Choroid plexus epithelial cell (primary cell): ENCODE data around the gene NXF1.
A peak's percentile ranks its signal among the peaks of the same experiment; 100 is the strongest.
"Not testable (repeated sequence)": the region's sequence is repeated elsewhere in the genome, so short reads cannot be mapped to it uniquely, and the experiment has no call there.

Source experiments
- DNase-seq: peaks from one replicate; pipeline ENCODE4 v3.0.0-alpha.2; 2010; ENCODE audit warnings: low read depth
- H3K4me3 ChIP-seq: 2 replicates; pipeline ENCODE4 v1.5.1; 2011; ENCODE audit warnings: low read depth, mild to moderate bottlenecking, control low read depth, low read length, moderate library complexity
- TF ChIP-seq, protein P1 (sequence below): conservative IDR thresholded peaks from 2 replicates; pipeline ENCODE4 v1.5.1; 2011; ENCODE audit warnings: low read depth, mild to moderate bottlenecking, control low read depth, inconsistent platforms, low read length, moderate library complexity

The NXF1 gene

DNA sequence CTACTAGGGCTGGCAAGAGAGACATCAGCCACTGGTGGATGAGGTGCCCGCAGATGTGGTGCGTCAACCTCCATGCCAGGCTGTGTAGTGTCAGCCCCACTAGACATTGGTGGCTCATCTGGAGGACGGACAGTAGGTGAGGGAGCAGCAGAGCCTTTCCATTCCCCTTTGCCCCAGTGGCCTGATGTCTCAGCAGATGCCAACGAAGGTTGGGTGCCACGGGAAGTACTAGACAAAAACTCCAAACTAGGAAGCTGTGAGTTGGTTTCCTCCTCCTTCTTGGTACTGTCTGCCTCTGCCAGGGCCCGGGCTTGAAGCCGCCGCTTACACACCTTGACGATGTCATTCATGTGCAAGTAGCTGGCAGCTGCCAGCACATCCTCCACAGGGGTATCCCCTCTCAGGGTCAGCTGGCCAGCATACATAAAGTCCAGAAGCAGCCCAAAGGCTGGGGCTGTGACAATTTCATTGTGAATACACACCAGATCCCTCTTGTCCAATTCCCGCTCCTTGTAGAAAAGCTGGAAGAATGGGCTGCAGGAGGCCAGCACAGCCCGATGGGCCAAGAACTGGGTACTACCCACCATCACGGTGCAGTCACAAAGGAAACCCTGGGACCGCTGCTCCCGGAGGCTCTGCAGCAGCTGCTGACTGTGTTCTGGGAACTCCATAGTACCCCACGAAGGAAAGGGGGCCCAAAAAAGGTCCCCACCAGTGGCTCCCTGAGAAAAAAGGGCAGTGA lies 52.1 kb downstream of the NXF1 start:
- H3K4me3 ChIP-seq: peak overlapping the region; percentile 78
- no peak for DNase-seq
- TF ChIP-seq, protein P1, sequence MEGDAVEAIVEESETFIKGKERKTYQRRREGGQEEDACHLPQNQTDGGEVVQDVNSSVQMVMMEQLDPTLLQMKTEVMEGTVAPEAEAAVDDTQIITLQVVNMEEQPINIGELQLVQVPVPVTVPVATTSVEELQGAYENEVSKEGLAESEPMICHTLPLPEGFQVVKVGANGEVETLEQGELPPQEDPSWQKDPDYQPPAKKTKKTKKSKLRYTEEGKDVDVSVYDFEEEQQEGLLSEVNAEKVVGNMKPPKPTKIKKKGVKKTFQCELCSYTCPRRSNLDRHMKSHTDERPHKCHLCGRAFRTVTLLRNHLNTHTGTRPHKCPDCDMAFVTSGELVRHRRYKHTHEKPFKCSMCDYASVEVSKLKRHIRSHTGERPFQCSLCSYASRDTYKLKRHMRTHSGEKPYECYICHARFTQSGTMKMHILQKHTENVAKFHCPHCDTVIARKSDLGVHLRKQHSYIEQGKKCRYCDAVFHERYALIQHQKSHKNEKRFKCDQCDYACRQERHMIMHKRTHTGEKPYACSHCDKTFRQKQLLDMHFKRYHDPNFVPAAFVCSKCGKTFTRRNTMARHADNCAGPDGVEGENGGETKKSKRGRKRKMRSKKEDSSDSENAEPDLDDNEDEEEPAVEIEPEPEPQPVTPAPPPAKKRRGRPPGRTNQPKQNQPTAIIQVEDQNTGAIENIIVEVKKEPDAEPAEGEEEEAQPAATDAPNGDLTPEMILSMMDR: no peak

DNA sequence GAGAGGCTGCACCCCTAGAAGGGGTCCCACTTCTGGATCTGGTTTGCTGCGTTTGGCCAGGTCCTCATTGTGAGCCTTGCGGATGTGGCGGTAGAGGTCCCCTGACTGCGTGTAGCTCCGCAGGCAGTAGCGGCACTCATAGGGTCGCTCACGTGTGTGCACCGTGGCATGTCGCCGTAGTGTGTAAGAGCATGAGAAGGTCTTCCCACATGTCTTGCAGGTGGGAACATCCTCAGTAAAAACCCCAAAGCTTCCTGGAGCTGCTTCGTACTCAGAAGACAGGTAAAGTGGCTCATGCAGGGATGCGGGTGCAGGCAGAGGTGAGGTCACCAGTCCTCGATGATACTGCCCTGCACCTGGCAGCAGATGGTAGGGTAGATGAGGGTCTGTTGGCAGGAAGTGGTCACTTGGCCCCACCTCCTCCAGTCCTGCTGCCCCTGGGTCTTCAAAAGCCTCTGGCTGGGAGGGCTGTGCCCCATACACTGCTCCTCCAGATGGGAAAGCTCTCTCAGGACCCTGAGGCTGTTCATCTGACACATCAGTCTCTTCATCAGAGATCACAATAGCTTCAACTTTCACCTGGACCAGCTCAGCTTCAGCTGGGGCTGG lies 53.0 kb downstream of the NXF1 start:
- TF ChIP-seq, protein P1: no peak
- no peak overlapping the region for H3K4me3 ChIP-seq
- DNase-seq: no peak

DNA sequence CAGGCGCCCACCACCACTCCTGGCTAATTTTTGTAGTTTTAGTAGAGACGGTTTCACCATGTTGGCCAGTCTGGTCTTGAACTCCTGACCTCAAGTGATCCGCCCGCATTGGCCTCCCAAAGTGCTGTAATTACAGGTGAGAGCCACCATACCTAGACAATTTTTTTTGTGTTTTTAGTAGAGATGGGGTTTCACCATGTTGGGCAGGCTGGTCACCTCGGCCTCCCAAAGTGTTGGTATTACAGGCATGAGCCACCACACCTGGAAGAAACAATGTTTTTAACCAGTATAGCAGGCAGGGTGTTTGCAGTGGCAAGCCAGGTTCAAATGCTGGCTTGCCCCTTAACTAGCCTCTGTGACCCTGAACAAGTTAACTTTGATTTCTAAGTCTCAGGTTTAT lies 55.3 kb downstream of the NXF1 start:
- not testable (repeated sequence) for DNase-seq, H3K4me3 ChIP-seq

DNA sequence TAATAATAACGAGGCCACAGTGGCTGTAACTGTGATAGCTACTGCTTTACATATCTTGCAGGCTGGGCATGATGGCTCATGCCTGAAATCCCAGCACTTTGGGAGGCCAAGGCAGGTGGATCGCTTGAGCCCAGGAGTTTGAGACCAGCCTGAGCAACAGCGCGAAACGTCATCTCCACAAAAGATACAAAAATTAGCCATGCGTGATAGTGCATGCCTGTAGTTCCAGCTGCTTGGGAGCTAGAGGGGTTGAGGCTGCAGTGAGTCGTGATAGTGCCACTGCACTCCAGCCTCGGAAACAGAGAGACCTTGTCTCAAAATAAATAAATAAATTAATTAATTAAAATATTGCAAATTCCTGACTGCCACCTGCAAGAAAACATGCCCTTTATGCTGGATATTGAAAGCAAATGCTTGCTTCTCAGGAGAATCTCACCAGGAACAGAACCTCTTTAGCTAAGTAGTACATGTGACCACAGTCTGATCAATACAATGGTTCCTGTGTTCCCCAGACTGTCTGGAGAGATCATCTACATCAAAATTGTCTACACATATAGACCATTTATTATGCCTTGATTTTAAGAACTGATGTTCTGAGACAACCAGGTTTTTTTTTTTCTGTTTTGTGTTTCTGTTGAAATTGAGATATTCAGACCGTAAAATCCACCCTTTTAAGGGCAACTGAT lies 57.6 kb downstream of the NXF1 start:
- DNase-seq: no peak
- no peak overlapping the region for H3K4me3 ChIP-seq
- TF ChIP-seq, protein P1: no peak
